Kidney epithelial cell (primary cell): ENCODE data around the gene THSD7B. TPM values are rescaled to one million over a fixed set of nuclear protein-coding genes. Genes with fewer than 3 reads are reported as not detected.
A peak's percentile ranks its signal among the peaks of the same experiment; 100 is the strongest.

ENCODE experiments used
- DNase-seq: peaks from one replicate; pipeline ENCODE4 v3.0.0-alpha.2; 2010; ENCODE audit warnings: low read depth
- H3K27me3 ChIP-seq: 2 replicates; pipeline ENCODE4 v1.6.0; 2011; ENCODE audit warnings: low read length; ENCODE audit not compliant: control insufficient read depth, insufficient read depth
- H3K36me3 ChIP-seq: 2 replicates; pipeline ENCODE4 v1.5.1; 2011; ENCODE audit warnings: low read length; ENCODE audit not compliant: control insufficient read depth, insufficient read depth
- H3K4me3 ChIP-seq: 2 replicates; pipeline ENCODE4 v1.5.1; 2011; ENCODE audit warnings: low read depth, mild to moderate bottlenecking, control low read depth, low read length
- CTCF ChIP-seq: IDR thresholded peaks from 2 replicates; pipeline ENCODE4 v1.5.1; 2011; ENCODE audit warnings: mild to moderate bottlenecking, moderate library complexity, low read length, control low read depth, inconsistent platforms; ENCODE audit not compliant: insufficient read depth, poor library complexity, severe bottlenecking
- total RNA-seq: library from RNA; depleted of rRNA; stranded (reverse); fragments of >200 nt; gene quantifications from 2 replicates; pipeline ENCODE4 v1.2.3, GENCODE V29; 2015

THSD7B gene
- total RNA-seq, 1 donor from 2014 or later: 0.04 TPM

GRCh38 chr2:136863468-136863867 lies 98.1 kb downstream of the THSD7B start:
- H3K27me3 ChIP-seq: no peaks in the 10 kb centered on the region
- H3K36me3 ChIP-seq: no peaks in the 10 kb centered on the region

GRCh38 chr2:136863874-136864273 lies 98.5 kb downstream of the THSD7B start:
- no peak for TF ChIP-seq CTCF
- Histone ChIP-seq H3K36me3 (no peaks in the 10 kb centered on the region), H3K27me3 (no peaks in the 10 kb centered on the region), H3K4me3 (no peak overlapping the region)
- DNase-seq: no peak

More at GRCh38 chr2:136863468-136863867, 98.1 kb downstream of the THSD7B start:
- no peak overlapping the region for H3K4me3 ChIP-seq
- DNase-seq: no peak
- TF ChIP-seq CTCF: no peak

GRCh38 chr2:136871424-136871823 lies 106.1 kb downstream of the THSD7B start:
- no peak for TF ChIP-seq CTCF
- no peak for DNase-seq
- Histone ChIP-seq H3K27me3 (no peaks in the 10 kb centered on the region), H3K4me3 (no peak overlapping the region), H3K36me3 (no peaks in the 10 kb centered on the region)

GRCh38 chr2:136874258-136874657 lies 108.9 kb downstream of the THSD7B start:
- no peaks in the 10 kb centered on the region for H3K27me3 ChIP-seq
- DNase-seq: no peak
- TF ChIP-seq CTCF: peak; percentile 60
- no peaks in the 10 kb centered on the region for H3K36me3 ChIP-seq
- H3K4me3 ChIP-seq: no peak overlapping the region

GRCh38 chr2:136891100-136891499 lies 125.8 kb downstream of the THSD7B start:
- no peak overlapping the region for H3K4me3 ChIP-seq
- peak; percentile 28 for DNase-seq
- H3K27me3 ChIP-seq: no peaks in the 10 kb centered on the region
- no peak for TF ChIP-seq CTCF
- no peaks in the 10 kb centered on the region for H3K36me3 ChIP-seq

GRCh38 chr2:136894007-136894634 lies 128.8 kb downstream of the THSD7B start:
- Histone ChIP-seq H3K27me3 (no peaks in the 10 kb centered on the region), H3K36me3 (no peaks in the 10 kb centered on the region), H3K4me3 (no peak overlapping the region)
- DNase-seq: no peak
- no peak for TF ChIP-seq CTCF
